GM23338 (cell line): ENCODE data around the gene P2RY6.
"Not testable (repeated sequence)": the region's sequence is repeated elsewhere in the genome, so short reads cannot be mapped to it uniquely, and the experiment has no call there.

ENCODE experiments used
- EZH2 ChIP-seq: fragments of 200-600 bp; sonication (generic); IDR thresholded peaks from one replicate; pipeline ENCODE4 v1.8.0; 2017; ENCODE audit warnings: antibody characterized with exemption, mild to moderate bottlenecking, low read depth; ENCODE audit not compliant: unreplicated experiment
- TF ChIP-seq, protein P1 (sequence below), 2 experiments: fragments of 200-600 bp in 1 of 2; sonication (generic) in 1 of 2; conservative IDR thresholded peaks; 2 replicates each; pipeline versions ENCODE4 v1.5.1 to v1.6.1; 2016 to 2017; ENCODE audit warnings: antibody characterized with exemption in 2 of 2, low read depth in 2 of 2, mild to moderate bottlenecking in 2 of 2, moderate library complexity in 1 of 2

DNA sequence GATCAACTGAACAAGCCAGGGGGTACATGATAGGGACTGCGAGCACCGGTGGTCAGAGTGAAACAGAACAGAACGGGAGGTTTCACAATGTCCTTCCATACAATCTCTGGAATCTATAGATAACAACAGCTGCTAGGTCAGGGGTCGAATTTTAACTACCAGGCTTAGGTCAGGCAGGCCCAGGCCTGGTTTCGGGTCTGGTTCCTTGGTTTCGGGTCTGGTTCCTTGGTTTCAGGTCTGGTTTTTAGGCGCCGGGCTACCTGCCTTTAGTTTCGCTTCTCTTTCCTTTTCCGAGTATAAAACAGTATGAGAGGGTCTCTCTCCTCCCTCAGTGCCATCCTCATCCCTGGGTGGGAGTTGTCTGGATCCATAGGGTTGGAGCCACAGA lies 666 bp upstream of the P2RY6 start:
- TF ChIP-seq, protein P1, sequence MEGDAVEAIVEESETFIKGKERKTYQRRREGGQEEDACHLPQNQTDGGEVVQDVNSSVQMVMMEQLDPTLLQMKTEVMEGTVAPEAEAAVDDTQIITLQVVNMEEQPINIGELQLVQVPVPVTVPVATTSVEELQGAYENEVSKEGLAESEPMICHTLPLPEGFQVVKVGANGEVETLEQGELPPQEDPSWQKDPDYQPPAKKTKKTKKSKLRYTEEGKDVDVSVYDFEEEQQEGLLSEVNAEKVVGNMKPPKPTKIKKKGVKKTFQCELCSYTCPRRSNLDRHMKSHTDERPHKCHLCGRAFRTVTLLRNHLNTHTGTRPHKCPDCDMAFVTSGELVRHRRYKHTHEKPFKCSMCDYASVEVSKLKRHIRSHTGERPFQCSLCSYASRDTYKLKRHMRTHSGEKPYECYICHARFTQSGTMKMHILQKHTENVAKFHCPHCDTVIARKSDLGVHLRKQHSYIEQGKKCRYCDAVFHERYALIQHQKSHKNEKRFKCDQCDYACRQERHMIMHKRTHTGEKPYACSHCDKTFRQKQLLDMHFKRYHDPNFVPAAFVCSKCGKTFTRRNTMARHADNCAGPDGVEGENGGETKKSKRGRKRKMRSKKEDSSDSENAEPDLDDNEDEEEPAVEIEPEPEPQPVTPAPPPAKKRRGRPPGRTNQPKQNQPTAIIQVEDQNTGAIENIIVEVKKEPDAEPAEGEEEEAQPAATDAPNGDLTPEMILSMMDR (conservative IDR thresholded peaks at IDR 0.05; ENCODE audit: low read depth in 2 of 2), result not testable (repeated sequence)
- TF ChIP-seq EZH2, result not testable (repeated sequence)
